H1 (cell line): ENCODE results near the gene TMIGD1. TPM values are rescaled to one million over a fixed set of nuclear protein-coding genes. Genes with fewer than 3 reads are reported as not detected.

Source experiments
- BRCA1 ChIP-seq: IDR thresholded peaks from 2 replicates; pipeline ENCODE4 v1.6.1; 2012; ENCODE audit warnings: low read depth, low read length, improper control_type of control experiment
- CHD7 ChIP-seq: fragments of 300-600 bp; sonication (generic); IDR thresholded peaks from 2 replicates; pipeline ENCODE4 v1.7.1; 2012; ENCODE audit warnings: low read length, moderate library complexity, mild to moderate bottlenecking, inconsistent platforms; ENCODE audit not compliant: insufficient replicate concordance
- E2F6 ChIP-seq: IDR thresholded peaks from 2 replicates; pipeline ENCODE4 v1.6.1; 2012; ENCODE audit warnings: inconsistent platforms
- EGR1 ChIP-seq: IDR thresholded peaks from 2 replicates; pipeline ENCODE4 v1.6.1; 2011; ENCODE audit warnings: low read depth, low read length, borderline replicate concordance
- JUN ChIP-seq: IDR thresholded peaks from 2 replicates; pipeline ENCODE4 v1.6.1; 2011; ENCODE audit warnings: low read depth, mild to moderate bottlenecking, improper control_type of control experiment, low read length
- KDM1A ChIP-seq: fragments of 200-600, 300-600 bp; sonication (generic); IDR thresholded peaks from 2 replicates; pipeline ENCODE4 v1.7.1; 2016; ENCODE audit warnings: mild to moderate bottlenecking, low read length, borderline replicate concordance
- NRF1 ChIP-seq: IDR thresholded peaks from 2 replicates; pipeline ENCODE4 v1.6.1; 2011; ENCODE audit warnings: mild to moderate bottlenecking, low read depth, low read length, improper control_type of control experiment
- PHF8 ChIP-seq: fragments of 200-600 bp; sonication (generic); conservative IDR thresholded peaks from 2 replicates; pipeline ENCODE4 v1.7.1; 2012; ENCODE audit warnings: low read depth, mild to moderate bottlenecking, inconsistent platforms, low read length, moderate library complexity
- RXRA ChIP-seq: IDR thresholded peaks from 2 replicates; pipeline ENCODE4 v1.6.1; 2011; ENCODE audit warnings: low read depth, mild to moderate bottlenecking, low read length, moderate library complexity; ENCODE audit not compliant: insufficient read depth
- SIX5 ChIP-seq: IDR thresholded peaks from 2 replicates; pipeline ENCODE4 v1.6.1; 2011; ENCODE audit warnings: mild to moderate bottlenecking, low read depth, low read length
- TEAD4 ChIP-seq: IDR thresholded peaks from 2 replicates; pipeline ENCODE4 v1.6.1; 2012; ENCODE audit warnings: low read depth, low read length, inconsistent platforms, mixed read lengths
- polyA plus RNA-seq, 7 experiments: library from polyadenylated mRNA; depleted of rRNA in 3 of 7; stranded (reverse) in 5 of 7; unstranded in 2 of 7; fragments of >200 nt in 5 of 7; fragments of 200-250 nt in 2 of 7; gene quantifications; 1 replicate in 5 of 7; 2 replicates in 1 of 7; 4 replicates in 1 of 7; pipeline versions ENCODE4 v1.2.1 to v1.2.3, GENCODE V29; 2011 to 2013; ENCODE audit warnings: missing spikeins in 2 of 7, mixed read lengths in 2 of 7
- total RNA-seq: library from RNA; stranded (reverse); fragmentation: NEBNext Ultra II Directional; extraction: Animal tissue kit (Norgen Biotek cat#: 25700); gene quantifications from 2 replicates; pipeline ENCODE4 v1.2.1, GENCODE V29; 2021

Gene TMIGD1
- total and polyA plus RNA-seq, 2 of the 8 experiments (the other 6 are each of a cell fraction or from before 2014, with no cell fraction given) = not detected

GRCh38 chr17:30318155-30318554 lies 15.7 kb downstream of the TMIGD1 start (continued):
- TF ChIP-seq CHD7 = no peak
- no peak for TF ChIP-seq E2F6
- no peak for TF ChIP-seq RXRA
- TF ChIP-seq BRCA1 = no peak
- no peak for TF ChIP-seq SIX5
- no peak for TF ChIP-seq JUN
- no peak for TF ChIP-seq PHF8
- TF ChIP-seq EGR1 = no peak
- TF ChIP-seq KDM1A = no peak
- no peak for TF ChIP-seq TEAD4
- TF ChIP-seq NRF1 = no peak
